H9 (cell line): ENCODE results near the gene RO60. TPM values are rescaled to one million over a fixed set of nuclear protein-coding genes. Genes with fewer than 3 reads are reported as not detected.

Experiments
- DNase-seq: peaks from one replicate; pipeline ENCODE4 v3.0.0-alpha.2; 2017
- H2AFZ ChIP-seq: one replicate; pipeline ENCODE4 v1.6.1; 2013; ENCODE audit warnings: mild to moderate bottlenecking, low read length, control low read depth, moderate library complexity
- H2AK5ac ChIP-seq: 2 replicates; pipeline ENCODE4 v1.6.1; 2013; ENCODE audit warnings: low read length, control low read depth, mixed read lengths; ENCODE audit not compliant: insufficient read length
- H2BK120ac ChIP-seq: one replicate; pipeline ENCODE4 v1.6.1; 2013; ENCODE audit warnings: low read depth, mild to moderate bottlenecking, low read length, control low read depth, inconsistent platforms; ENCODE audit not compliant: poor library complexity, severe bottlenecking
- H2BK12ac ChIP-seq: 2 replicates; pipeline ENCODE4 v1.6.1; 2013; ENCODE audit warnings: low read length, control low read depth, mixed read lengths, low read depth; ENCODE audit not compliant: insufficient read length
- H2BK15ac ChIP-seq: 2 replicates; pipeline ENCODE4 v1.6.1; 2013; ENCODE audit warnings: low read depth, low read length, control low read depth
- H2BK20ac ChIP-seq: one replicate; pipeline ENCODE4 v1.6.1; 2013; ENCODE audit warnings: low read depth, mild to moderate bottlenecking, low read length, control low read depth, inconsistent platforms; ENCODE audit not compliant: poor library complexity, severe bottlenecking
- H2BK5ac ChIP-seq: 2 replicates; pipeline ENCODE4 v1.6.1; 2013; ENCODE audit warnings: low read length, control low read depth, mixed read lengths; ENCODE audit not compliant: insufficient read length
- H3K14ac ChIP-seq: 2 replicates; pipeline ENCODE4 v1.6.1; 2013; ENCODE audit warnings: low read length, control low read depth; ENCODE audit not compliant: insufficient read depth
- H3K18ac ChIP-seq: 2 replicates; pipeline ENCODE4 v1.6.1; 2013; ENCODE audit warnings: low read depth, mild to moderate bottlenecking, mixed read lengths, low read length, control low read depth; ENCODE audit not compliant: insufficient read length
- H3K23ac ChIP-seq: 2 replicates; pipeline ENCODE4 v1.6.1; 2013; ENCODE audit warnings: low read length, control low read depth, mixed read lengths, low read depth; ENCODE audit not compliant: insufficient read length
- H3K23me2 ChIP-seq: 2 replicates; pipeline ENCODE4 v1.6.1; 2013; ENCODE audit warnings: low read depth, mild to moderate bottlenecking, mixed read lengths, low read length, control low read depth; ENCODE audit not compliant: insufficient read length, poor library complexity, severe bottlenecking
- H3K27ac ChIP-seq: 2 replicates; pipeline ENCODE4 v1.5.1; 2013; ENCODE audit warnings: low read length, control low read depth, mixed read lengths, low read depth; ENCODE audit not compliant: insufficient read length
- H3K27me3 ChIP-seq: 2 replicates; pipeline ENCODE4 v1.6.1; 2013; ENCODE audit warnings: low read length, control low read depth, inconsistent platforms; ENCODE audit not compliant: insufficient read depth
- H3K4ac ChIP-seq: 2 replicates; pipeline ENCODE4 v1.6.1; 2013; ENCODE audit warnings: low read depth, mild to moderate bottlenecking, control low read depth, inconsistent platforms, low read length, moderate library complexity
- H3K4me1 ChIP-seq: 2 replicates; pipeline ENCODE4 v1.6.1; 2013; ENCODE audit warnings: low read length, control low read depth, inconsistent platforms; ENCODE audit not compliant: insufficient read depth
- H3K4me2 ChIP-seq: 2 replicates; pipeline ENCODE4 v1.6.1; 2013; ENCODE audit warnings: low read length, control low read depth, mixed read lengths; ENCODE audit not compliant: insufficient read length, insufficient read depth
- H3K56ac ChIP-seq: 2 replicates; pipeline ENCODE4 v1.6.1; 2013; ENCODE audit warnings: low read depth, mild to moderate bottlenecking, mixed read lengths, low read length, control low read depth; ENCODE audit not compliant: insufficient read length
- H3K79me1 ChIP-seq: 2 replicates; pipeline ENCODE4 v1.6.1; 2013; ENCODE audit warnings: low read depth, mild to moderate bottlenecking, moderate library complexity, low read length, control low read depth, inconsistent platforms; ENCODE audit not compliant: insufficient read depth, poor library complexity, severe bottlenecking
- H3K79me2 ChIP-seq: 2 replicates; pipeline ENCODE4 v1.6.1; 2013; ENCODE audit warnings: low read length, control low read depth, inconsistent platforms; ENCODE audit not compliant: insufficient read depth
- H3K9ac ChIP-seq: 2 replicates; pipeline ENCODE4 v1.6.1; 2013; ENCODE audit warnings: low read length, control low read depth, mixed read lengths; ENCODE audit not compliant: insufficient read length; ENCODE audit errors: extremely low read depth
- H3K9me3 ChIP-seq: one replicate; pipeline ENCODE4 v1.6.1; 2013; ENCODE audit warnings: low read depth, low read length, inconsistent platforms; ENCODE audit not compliant: control insufficient read depth
- H3T11ph ChIP-seq: one replicate; pipeline ENCODE4 v1.6.1; 2013; ENCODE audit warnings: mild to moderate bottlenecking, low read length, control low read depth, inconsistent platforms
- H4K20me1 ChIP-seq: one replicate; pipeline ENCODE4 v1.6.1; 2013; ENCODE audit not compliant: control insufficient read depth, insufficient read length, insufficient read depth
- H4K5ac ChIP-seq: 2 replicates; pipeline ENCODE4 v1.6.1; 2013; ENCODE audit warnings: low read depth, mild to moderate bottlenecking, mixed read lengths, low read length, control low read depth; ENCODE audit not compliant: insufficient read length
- H4K8ac ChIP-seq: replicated peaks from 2 replicates; pipeline ENCODE4 v1.6.1; 2013; ENCODE audit warnings: low read length, control low read depth, mixed read lengths, low read depth; ENCODE audit not compliant: insufficient read length
- H4K91ac ChIP-seq: 2 replicates; pipeline ENCODE4 v1.6.1; 2013; ENCODE audit warnings: low read depth, mild to moderate bottlenecking, moderate library complexity, mixed read lengths, low read length, control low read depth; ENCODE audit not compliant: insufficient read length
- H3K27ac Mint-ChIP-seq, 3 experiments: 2 replicates in 2 of 3; 3 replicates in 1 of 3; pipeline ENCODE4 v1.8.0; 2020 to 2021; ENCODE audit warnings: mixed read lengths in 3 of 3, mild to moderate bottlenecking in 1 of 3, moderate library complexity in 1 of 3
- H3K27me3 Mint-ChIP-seq: 2 replicates; pipeline ENCODE4 v1.8.0; 2021; ENCODE audit warnings: low read depth, mild to moderate bottlenecking, moderate library complexity, mixed read lengths
- H3K36me3 Mint-ChIP-seq, 3 experiments: 2 replicates in 2 of 3; 3 replicates in 1 of 3; pipeline ENCODE4 v1.8.0; 2020 to 2021; ENCODE audit warnings: low read depth in 3 of 3, mixed read lengths in 3 of 3; ENCODE audit not compliant: insufficient read depth in 1 of 3
- H3K4me1 Mint-ChIP-seq, 2 experiments: 2 replicates each; pipeline ENCODE4 v1.8.0; 2020; ENCODE audit warnings: mixed read lengths in 2 of 2
- H3K4me3 Mint-ChIP-seq, 2 experiments: 2 replicates in 1 of 2; 3 replicates in 1 of 2; pipeline ENCODE4 v1.8.0; 2020 to 2021; ENCODE audit warnings: mild to moderate bottlenecking in 2 of 2, mixed read lengths in 2 of 2, moderate library complexity in 1 of 2
- H3K9me3 Mint-ChIP-seq, 2 experiments: 2 replicates in 1 of 2; 3 replicates in 1 of 2; pipeline ENCODE4 v1.8.0; 2020; ENCODE audit warnings: mild to moderate bottlenecking in 2 of 2, mixed read lengths in 2 of 2, moderate library complexity in 1 of 2
- total RNA-seq: library from RNA; stranded (reverse); gene quantifications from 2 replicates; pipeline ENCODE4 v1.2.1, GENCODE V29; 2021
- TF ChIP-seq, protein P1 (sequence below): fragments of 200-600 bp; sonication (generic); conservative IDR thresholded peaks from 3 replicates; pipeline ENCODE4 v1.8.0; 2021; ENCODE audit warnings: antibody characterized with exemption, mild to moderate bottlenecking

The RO60 gene
- total RNA-seq, 1 experiment from 2014 or later: 84.7 TPM

DNA sequence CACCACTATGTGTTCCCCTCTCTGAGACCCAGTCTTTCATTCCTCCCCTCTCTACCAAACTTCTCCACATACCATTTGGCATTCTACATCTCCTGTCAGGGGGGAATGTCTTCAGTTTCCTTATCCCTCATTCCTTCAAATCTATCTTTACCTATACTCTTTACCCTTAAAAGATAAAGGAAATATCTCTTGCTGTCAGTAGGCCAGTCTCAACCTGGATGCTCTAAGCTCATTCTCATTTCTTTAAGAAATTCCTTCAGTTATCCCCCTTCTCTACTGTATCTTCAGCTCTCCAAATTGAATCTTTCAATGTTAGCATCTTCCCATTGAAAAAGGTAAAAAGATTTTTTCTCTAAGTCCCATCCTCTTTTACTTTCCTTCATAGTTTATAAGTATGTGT lies 6.5 kb downstream of the RO60 start:
- no peaks in the 10 kb centered on the region for H3K23me2 ChIP-seq
- H3K18ac ChIP-seq: no peak overlapping the region
- H3K27me3 Mint-ChIP-seq: no peaks in the 10 kb centered on the region
- 0 out of 7 replicates have a peak overlapping the region, but pooled peaks of 1 of the 3 experiments have one; percentile 26 for H3K27ac Mint-ChIP-seq
- no peak overlapping the region for H4K91ac ChIP-seq
- no peak for DNase-seq
- H3K56ac ChIP-seq: no peak overlapping the region
- H3K14ac ChIP-seq: no peak overlapping the region
- no peaks in the 10 kb centered on the region for H3K9me3 ChIP-seq
- H3K4me3 Mint-ChIP-seq: no peak overlapping the region
- H3K27me3 ChIP-seq: no peaks in the 10 kb centered on the region
- TF ChIP-seq, protein P1, sequence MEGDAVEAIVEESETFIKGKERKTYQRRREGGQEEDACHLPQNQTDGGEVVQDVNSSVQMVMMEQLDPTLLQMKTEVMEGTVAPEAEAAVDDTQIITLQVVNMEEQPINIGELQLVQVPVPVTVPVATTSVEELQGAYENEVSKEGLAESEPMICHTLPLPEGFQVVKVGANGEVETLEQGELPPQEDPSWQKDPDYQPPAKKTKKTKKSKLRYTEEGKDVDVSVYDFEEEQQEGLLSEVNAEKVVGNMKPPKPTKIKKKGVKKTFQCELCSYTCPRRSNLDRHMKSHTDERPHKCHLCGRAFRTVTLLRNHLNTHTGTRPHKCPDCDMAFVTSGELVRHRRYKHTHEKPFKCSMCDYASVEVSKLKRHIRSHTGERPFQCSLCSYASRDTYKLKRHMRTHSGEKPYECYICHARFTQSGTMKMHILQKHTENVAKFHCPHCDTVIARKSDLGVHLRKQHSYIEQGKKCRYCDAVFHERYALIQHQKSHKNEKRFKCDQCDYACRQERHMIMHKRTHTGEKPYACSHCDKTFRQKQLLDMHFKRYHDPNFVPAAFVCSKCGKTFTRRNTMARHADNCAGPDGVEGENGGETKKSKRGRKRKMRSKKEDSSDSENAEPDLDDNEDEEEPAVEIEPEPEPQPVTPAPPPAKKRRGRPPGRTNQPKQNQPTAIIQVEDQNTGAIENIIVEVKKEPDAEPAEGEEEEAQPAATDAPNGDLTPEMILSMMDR: no peak
- no peak overlapping the region for H2AFZ ChIP-seq
- H3K79me1 ChIP-seq: peaks cover 2% of the 10 kb centered on the region
- no peak overlapping the region for H2BK5ac ChIP-seq
- no peak overlapping the region for H3K4ac ChIP-seq
- peaks cover 10 to 12% of the 10 kb centered on the region in 2 experiments for H3K4me1 Mint-ChIP-seq
- peaks cover 19% of the 10 kb centered on the region; the same call in 1 of the 2 replicates for H3K79me2 ChIP-seq
- no peak overlapping the region for H2AK5ac ChIP-seq
- no peak overlapping the region for H3K9ac ChIP-seq
- H2BK20ac ChIP-seq: no peak overlapping the region
- 0 out of 5 replicates have a peak, but pooled peaks cover 0 to 3% of the 10 kb centered on the region in 2 experiments for H3K9me3 Mint-ChIP-seq
- H2BK12ac ChIP-seq: no peak overlapping the region
- H3K36me3 Mint-ChIP-seq: peaks cover 0 to 10% (median 6%) of the 10 kb centered on the region in 3 experiments; a peak in 6 of 7 replicates
- no peak overlapping the region for H4K8ac ChIP-seq
- no peak overlapping the region for H3K23ac ChIP-seq
- H3K27ac ChIP-seq: no peak overlapping the region
- H4K5ac ChIP-seq: no peak overlapping the region
- no peaks in the 10 kb centered on the region for H4K20me1 ChIP-seq
- H3T11ph ChIP-seq: no peak overlapping the region
- H2BK15ac ChIP-seq: no peak overlapping the region
- H3K4me2 ChIP-seq: no peak overlapping the region
- H3K4me1 ChIP-seq: no peaks in the 10 kb centered on the region; the same call in 1 of the 2 replicates
- no peak overlapping the region for H2BK120ac ChIP-seq
